ENCODE data around the gene SAMD4B. TPM values are rescaled to one million over a fixed set of nuclear protein-coding genes. Genes with fewer than 3 reads are reported as not detected.

SAMD4B gene
- total and polyA plus RNA-seq, 9 of the 15 experiments (the other 6 are each of a cell fraction or from before 2014, with no cell fraction given), result 3.4 to 90.5 (median 38.0) TPM

DNA sequence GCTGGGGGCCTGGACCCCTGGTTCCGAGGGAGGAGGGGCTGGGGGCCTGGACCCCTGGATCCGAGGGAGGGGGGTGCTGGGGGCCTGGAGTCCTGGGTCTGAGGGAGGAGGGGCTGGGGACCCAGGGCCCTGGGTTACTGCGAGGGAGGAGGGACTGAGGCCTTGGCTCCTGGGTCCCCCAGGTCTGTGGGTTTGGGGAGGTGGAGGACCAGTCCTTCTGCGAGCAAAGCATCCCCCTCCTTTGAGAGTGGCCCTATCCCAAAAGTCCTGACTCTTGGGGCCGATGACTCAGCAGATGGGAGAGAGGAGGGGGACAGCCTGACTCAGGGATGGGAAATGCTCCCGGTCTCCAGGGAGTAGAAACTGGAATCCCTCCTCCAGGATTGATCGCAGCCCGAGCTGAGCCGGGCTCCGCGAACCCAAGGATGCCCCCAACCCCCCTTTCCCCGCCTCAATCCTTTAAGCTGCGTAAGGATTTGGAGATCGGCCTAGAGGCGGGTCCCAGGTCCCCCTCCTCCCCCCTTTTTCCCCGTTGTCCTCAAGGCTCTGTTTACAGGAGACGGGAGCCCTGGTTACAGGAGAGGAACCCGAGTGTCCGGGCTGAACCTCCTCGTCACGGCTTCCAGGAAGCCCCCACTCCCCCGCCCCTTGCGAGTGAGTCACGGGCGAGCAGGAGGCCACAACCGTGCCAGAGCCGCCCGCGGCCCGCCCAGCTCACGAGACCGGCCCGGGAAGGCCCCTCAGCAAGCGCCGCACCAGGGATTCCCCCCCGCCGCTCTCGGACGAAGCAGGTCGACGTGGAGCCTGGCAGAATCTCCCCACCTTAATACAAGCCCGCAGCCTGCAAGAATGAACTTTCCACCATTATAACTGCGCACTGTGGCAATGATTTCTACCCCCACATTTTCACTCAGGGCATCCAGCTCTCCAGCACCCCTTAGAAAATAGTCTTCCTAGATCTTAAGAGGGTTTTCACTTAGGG lies 61.4 kb downstream of the SAMD4B start (continued):
- TF ChIP-seq, protein P1, sequence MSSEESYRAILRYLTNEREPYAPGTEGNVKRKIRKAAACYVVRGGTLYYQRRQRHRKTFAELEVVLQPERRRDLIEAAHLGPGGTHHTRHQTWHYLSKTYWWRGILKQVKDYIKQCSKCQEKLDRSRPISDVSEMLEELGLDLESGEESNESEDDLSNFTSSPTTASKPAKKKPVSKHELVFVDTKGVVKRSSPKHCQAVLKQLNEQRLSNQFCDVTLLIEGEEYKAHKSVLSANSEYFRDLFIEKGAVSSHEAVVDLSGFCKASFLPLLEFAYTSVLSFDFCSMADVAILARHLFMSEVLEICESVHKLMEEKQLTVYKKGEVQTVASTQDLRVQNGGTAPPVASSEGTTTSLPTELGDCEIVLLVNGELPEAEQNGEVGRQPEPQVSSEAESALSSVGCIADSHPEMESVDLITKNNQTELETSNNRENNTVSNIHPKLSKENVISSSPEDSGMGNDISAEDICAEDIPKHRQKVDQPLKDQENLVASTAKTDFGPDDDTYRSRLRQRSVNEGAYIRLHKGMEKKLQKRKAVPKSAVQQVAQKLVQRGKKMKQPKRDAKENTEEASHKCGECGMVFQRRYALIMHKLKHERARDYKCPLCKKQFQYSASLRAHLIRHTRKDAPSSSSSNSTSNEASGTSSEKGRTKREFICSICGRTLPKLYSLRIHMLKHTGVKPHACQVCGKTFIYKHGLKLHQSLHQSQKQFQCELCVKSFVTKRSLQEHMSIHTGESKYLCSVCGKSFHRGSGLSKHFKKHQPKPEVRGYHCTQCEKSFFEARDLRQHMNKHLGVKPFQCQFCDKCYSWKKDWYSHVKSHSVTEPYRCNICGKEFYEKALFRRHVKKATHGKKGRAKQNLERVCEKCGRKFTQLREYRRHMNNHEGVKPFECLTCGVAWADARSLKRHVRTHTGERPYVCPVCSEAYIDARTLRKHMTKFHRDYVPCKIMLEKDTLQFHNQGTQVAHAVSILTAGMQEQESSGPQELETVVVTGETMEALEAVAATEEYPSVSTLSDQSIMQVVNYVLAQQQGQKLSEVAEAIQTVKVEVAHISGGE (CRISPR knock-in tag; IDR thresholded peaks at IDR 0.05), result 0 out of 6 replicates have a peak, but pooled peaks of 1 of the 3 experiments have one; percentile 29
- TF ChIP-seq, protein P2, sequence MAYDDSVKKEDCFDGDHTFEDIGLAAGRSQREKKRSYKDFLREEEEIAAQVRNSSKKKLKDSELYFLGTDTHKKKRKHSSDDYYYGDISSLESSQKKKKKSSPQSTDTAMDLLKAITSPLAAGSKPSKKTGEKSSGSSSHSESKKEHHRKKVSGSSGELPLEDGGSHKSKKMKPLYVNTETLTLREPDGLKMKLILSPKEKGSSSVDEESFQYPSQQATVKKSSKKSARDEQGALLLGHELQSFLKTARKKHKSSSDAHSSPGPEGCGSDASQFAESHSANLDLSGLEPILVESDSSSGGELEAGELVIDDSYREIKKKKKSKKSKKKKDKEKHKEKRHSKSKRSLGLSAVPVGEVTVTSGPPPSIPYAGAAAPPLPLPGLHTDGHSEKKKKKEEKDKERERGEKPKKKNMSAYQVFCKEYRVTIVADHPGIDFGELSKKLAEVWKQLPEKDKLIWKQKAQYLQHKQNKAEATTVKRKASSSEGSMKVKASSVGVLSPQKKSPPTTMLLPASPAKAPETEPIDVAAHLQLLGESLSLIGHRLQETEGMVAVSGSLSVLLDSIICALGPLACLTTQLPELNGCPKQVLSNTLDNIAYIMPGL (CRISPR knock-in tag; IDR thresholded peaks at IDR 0.05), result 0 out of 2 replicates have a peak, but pooled peaks have one; percentile 33
- no peak for TF ChIP-seq PHB (CRISPR knock-in tag; IDR thresholded peaks at IDR 0.05)
- TF ChIP-seq TEAD4 (IDR thresholded peaks at IDR 0.05; ENCODE audit: low read length), result no peak
- TF ChIP-seq TEAD4 (CRISPR knock-in tag; IDR thresholded peaks at IDR 0.05; ENCODE audit: borderline replicate concordance), result no peak
- TF ChIP-seq, protein P3, sequence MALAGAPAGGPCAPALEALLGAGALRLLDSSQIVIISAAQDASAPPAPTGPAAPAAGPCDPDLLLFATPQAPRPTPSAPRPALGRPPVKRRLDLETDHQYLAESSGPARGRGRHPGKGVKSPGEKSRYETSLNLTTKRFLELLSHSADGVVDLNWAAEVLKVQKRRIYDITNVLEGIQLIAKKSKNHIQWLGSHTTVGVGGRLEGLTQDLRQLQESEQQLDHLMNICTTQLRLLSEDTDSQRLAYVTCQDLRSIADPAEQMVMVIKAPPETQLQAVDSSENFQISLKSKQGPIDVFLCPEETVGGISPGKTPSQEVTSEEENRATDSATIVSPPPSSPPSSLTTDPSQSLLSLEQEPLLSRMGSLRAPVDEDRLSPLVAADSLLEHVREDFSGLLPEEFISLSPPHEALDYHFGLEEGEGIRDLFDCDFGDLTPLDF (CRISPR knock-in tag; IDR thresholded peaks at IDR 0.05), result peak; percentile 54; the same call in 1 of the 2 replicates
- TF ChIP-seq MYNN (IDR thresholded peaks at IDR 0.05), result 0 out of 2 replicates have a peak, but pooled peaks have one; percentile 68
- TF ChIP-seq MYNN (CRISPR knock-in tag; IDR thresholded peaks at IDR 0.05), result no peak
- no peak for TF ChIP-seq PCBP1 (IDR thresholded peaks at IDR 0.05; ENCODE audit: low read depth, low read length, poor library complexity, severe bottlenecking)
- no peak for TF ChIP-seq RBM39 (optimal IDR thresholded peaks at IDR 0.05; ENCODE audit: low read depth, low read length)
- no peak for TF ChIP-seq ZC3H11A (IDR thresholded peaks at IDR 0.05; ENCODE audit: low read depth, low read length)
- TF ChIP-seq, protein P4, sequence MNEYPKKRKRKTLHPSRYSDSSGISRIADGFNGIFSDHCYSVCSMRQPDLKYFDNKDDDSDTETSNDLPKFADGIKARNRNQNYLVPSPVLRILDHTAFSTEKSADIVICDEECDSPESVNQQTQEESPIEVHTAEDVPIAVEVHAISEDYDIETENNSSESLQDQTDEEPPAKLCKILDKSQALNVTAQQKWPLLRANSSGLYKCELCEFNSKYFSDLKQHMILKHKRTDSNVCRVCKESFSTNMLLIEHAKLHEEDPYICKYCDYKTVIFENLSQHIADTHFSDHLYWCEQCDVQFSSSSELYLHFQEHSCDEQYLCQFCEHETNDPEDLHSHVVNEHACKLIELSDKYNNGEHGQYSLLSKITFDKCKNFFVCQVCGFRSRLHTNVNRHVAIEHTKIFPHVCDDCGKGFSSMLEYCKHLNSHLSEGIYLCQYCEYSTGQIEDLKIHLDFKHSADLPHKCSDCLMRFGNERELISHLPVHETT (CRISPR knock-in tag; conservative IDR thresholded peaks at IDR 0.05 in 1 of 2, IDR thresholded peaks at IDR 0.05 in 1 of 2), result no peak
- no peak for TF ChIP-seq PURB (CRISPR knock-in tag; IDR thresholded peaks at IDR 0.05; ENCODE audit: low read depth)
- TF ChIP-seq CBFA2T3 (IDR thresholded peaks at IDR 0.05), result peak; percentile 34; the same call in 1 of the 2 replicates
- no peak for TF ChIP-seq PHB2 (IDR thresholded peaks at IDR 0.05; ENCODE audit: low read depth)
- TF ChIP-seq NFE2 (IDR thresholded peaks at IDR 0.05; ENCODE audit: low read depth), result peak; percentile 88
- no peak for TF ChIP-seq NR2C1 (IDR thresholded peaks at IDR 0.05)
- TF ChIP-seq NR2C1 (tag; IDR thresholded peaks at IDR 0.05), result no peak
- no peak for TF ChIP-seq ZNF75A (CRISPR knock-in tag; IDR thresholded peaks at IDR 0.05)
- peak; percentile 45; the same call in 1 of the 2 replicates for TF ChIP-seq EP400 (IDR thresholded peaks at IDR 0.05)

Data from K562 (cell line).